Islet precursor cell (in vitro differentiated cells): Measurements from ENCODE around the gene NDUFS1.
A peak's percentile ranks its signal among the peaks of the same experiment; 100 is the strongest.
"Not testable (repeated sequence)": the region's sequence is repeated elsewhere in the genome, so short reads cannot be mapped to it uniquely, and the experiment has no call there.

Experiments
- DNase-seq: peaks from one replicate; pipeline ENCODE4 v3.0.0-alpha.2; 2018

The NDUFS1 gene

DNA sequence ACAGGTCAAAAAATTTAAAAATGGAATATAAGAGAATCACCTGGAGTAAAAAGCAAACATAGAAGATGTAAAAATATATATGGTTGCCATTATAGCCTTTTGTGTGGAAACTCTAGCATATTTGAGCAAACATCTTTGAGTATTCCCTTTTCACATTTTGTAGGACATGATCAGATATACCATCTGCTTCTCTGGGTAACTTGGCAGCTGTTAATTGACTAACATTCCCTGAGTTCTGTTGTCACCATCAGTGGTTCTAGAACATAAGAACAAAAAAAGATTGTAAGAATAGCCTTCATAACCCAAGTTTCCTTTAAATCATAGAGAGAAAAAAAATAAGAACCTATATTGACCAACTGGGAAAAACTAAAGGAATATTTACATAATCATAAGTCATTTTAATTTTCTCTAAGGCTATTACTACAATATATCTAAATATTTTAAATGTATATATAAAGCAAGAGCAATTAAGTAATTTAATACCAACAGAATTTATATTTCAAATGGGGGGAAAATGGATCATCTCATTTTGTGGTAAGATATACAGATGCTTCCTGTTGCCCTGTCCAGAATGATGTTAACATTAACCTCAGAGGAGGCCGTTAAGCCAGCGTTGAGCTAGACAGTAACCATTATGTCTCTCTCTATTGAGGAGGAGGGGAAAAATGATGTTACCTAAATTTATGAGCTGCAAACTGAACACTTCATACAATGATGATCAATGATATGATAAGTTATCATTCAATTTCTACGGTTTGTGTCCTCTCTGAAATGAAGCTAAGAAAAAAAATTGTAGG, 63.5 kb downstream of the NDUFS1 start:
- no peak for DNase-seq

- no peak for DNase-seq
Observed at GRCh38 chr2:206092297-206092696, 66.9 kb downstream of the NDUFS1 start.

DNA sequence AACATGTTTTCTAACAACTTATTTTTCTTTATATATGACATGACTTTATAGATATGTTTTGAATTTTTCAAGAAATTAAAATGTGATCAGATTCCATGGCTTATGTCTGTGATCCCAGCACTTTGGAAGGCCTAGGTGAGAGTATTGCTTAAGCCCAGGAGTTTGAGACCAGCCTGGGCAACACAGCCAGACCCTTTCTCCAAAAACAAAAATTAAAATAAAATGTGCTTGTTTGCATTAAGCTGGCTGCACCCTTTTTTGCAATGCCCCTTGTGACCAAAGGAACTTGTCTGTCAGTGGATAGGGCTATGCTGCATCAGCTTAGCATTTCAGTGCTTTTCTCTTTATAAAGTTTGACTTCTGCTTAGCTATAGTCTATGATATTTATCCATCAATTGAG, 71.0 kb downstream of the NDUFS1 start:
- no peak for DNase-seq

DNA sequence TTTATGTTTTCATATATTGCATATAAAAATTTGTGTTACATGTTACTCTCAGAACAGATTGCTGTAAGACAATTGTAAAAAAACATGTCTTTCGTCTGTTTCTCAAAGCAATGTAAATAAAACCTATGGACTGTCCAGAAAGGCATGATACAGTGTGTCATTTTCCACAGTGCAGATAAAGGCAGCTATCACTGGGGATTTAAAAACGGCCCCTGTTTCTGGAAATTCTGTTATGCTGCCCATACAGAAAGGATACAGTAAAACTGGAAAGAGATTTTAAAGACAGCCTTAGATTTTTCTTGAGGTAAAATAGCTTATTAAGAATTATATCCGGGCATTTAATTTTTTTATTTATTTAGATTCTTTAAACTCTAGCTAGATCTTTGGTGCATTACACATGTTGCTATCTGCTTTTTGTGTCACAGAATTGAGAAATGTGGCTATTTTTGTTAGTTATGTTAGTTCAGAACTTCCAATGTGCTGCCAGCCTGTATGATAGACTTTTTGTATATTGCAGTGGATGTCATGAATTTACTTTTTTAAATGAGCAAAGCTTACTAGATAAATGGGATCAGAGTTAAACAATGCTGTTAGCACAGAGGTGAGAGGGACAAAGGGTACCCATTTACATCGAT, 72.4 kb downstream of the NDUFS1 start:
- DNase-seq, result no peak

DNA sequence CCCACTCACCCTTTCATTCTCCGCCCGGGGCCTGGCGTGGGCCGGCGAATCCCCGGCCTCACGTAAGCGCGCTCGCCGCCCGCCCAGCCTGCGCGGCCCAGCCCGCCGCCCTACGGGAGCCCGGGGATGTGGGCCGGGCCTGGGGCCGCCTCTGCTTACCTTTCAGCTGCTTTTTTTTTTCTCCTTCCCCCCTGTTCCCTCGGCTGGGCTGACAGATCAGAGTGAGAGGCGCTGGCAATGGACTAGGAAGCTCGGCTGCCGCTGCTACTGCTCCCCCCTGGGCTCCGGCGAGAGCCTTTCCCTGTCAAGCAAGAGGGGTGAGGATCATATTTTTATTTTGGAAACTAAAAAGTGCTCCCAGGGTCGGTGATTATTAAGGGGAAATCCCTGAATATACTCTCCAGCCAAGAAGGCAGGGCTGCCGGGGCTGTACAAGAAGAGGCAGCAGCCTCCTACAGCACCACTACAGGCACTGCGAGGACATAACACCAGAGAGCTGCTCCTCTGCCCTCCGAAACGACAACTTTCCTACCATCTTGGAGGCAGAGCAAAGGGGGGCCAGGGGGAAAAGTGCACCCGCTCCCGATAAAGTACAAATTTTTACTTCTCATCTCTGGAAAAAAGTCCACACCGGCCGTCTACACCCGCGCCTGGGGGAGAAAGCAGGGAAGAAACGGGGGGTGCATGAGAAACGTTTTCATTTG, 73.3 kb downstream of the NDUFS1 start, which contains the start of gene INO80D:
Gene INO80D, minus strand, starts transcription at position 433 of the 704 bp plus-strand sequence. CDS start 23,158 bp downstream, outside the sequence.
- DNase-seq, result peak; percentile 92

DNA sequence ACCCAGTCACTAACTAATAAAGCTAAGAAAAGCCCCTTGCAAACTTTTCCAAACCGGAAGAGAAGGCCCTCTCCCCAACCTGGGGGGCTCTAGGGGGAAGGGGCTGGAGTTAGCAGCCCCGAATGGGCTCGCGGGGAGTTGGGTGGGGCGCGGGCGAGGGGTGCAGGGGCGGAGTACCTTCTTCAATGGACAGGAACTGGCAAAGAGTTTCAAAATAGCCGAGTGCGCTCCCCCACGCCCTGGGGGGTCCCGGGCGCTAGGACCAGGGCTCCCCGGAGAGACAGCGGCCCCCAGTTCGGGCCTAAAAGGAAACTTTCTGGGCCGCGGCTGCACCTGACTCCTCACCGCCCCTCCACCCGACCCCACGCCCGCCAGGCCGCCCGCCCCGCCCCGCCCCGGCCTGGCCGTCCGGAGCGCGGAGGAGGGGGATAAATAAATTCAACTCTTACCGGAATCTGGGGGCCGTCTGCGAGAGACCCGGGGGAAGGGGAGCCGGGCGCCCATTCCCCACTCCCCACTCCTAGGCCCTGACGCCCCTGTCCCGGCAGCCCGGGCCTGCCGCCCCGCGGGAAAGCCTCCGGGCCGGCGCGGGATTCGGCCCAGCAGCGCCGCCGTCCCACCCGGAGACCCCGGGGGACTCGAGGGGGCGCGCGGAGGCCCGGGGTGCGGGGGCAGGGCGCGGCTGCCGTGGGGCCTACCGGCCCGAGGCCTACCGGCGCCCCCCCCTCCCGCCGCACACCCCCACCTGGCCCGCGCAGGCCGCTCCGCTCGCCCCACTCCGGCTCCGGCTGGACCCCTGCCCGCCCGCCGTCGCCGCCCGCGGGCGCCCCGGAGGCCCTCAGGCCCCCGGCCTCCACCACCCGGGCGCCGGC, 74.1 kb downstream of the NDUFS1 start:
- peak; percentile 58 for DNase-seq

DNA sequence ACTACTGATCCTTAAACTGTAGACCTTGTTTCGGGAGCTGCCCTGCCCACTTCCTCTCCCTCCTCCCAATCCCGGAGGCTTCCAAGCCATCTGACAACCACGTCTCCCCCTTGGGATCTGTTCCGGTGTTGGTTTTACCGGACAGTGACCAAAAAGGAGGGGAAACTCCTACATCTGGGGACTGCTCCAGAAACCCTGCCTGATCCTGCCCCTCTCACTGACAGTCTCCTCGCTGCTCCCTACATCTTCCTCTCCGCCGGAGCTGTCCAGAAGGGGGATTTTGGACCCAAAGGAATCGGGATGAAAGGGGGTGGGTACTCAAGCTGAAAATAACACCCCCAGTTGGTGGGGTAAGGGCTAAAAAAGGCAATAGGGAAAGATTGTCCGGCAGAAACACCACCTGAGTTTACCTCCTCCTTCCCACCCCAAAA, 74.8 kb downstream of the NDUFS1 start:
- DNase-seq, result peak; percentile 84

- no peak for DNase-seq
Observed at GRCh38 chr2:206083602-206084438, 75.4 kb downstream of the NDUFS1 start.

GRCh38 chr2:206082298-206082843, 76.9 kb downstream of the NDUFS1 start:
- no peak for DNase-seq

GRCh38 chr2:206080927-206081326, 78.3 kb downstream of the NDUFS1 start:
- no peak for DNase-seq

- no peak for DNase-seq
Observed at GRCh38 chr2:206079699-206080465, 79.4 kb downstream of the NDUFS1 start.

- not testable (repeated sequence) for DNase-seq
Observed at GRCh38 chr2:206077879-206078278, 81.4 kb downstream of the NDUFS1 start.

DNA sequence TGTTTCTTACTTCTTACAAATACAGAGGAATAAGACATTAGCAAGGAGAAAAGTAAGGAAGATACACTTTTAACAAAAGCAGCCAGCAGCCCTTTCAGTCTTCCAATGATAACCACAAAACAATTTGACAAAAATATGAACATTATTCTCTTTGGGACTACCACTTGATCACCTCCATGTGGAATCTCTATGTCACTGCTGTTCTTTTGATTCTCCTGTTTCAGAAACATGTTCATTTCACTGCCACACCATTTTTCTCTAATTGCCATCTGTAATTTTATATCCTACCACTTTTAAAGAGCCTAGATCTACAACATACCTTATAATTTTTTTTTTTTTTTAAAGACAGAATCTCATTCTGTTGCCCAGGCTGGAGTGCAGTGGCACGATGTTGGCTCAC, 84.1 kb downstream of the NDUFS1 start:
- no peak for DNase-seq

DNA sequence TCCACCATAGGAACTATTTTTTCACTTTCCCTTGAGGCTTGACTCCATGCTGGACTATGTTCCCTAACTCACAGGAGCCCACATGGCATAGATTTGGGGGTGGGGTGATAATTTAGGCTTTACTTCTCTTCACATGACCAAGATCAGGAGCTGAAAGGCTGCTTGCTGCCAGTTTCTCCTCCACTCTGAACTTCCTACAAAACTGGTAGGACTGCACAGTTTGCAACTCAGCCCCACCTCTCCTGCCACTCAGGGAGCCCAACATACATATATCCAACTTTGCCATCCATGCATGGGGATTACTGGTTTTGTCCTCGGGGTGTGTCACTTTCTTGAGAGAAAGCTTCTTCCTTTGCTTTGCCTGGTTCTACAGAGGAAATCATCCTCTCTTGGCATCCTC, 87.4 kb downstream of the NDUFS1 start:
- DNase-seq, result no peak

GRCh38 chr2:206069417-206069816, 89.8 kb downstream of the NDUFS1 start:
- DNase-seq, result no peak

DNA sequence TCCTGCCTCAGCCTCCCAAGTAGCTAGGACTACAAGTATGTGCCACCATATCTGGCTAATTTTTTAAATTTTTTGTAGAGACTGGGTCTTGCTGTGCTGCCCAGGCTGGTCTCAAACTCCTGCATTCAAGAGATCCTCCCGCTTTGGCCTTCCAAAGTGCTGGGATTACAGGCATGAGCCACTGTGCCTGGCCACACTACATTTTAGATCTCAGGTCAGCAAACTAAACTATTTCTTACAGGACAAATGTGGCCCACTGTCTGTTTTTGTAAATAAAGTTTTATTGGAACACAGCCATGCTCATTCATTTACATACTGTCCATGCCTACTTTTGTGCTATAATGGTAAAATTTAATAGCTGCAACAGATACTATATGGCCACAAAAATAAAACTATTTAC, 91.0 kb downstream of the NDUFS1 start:
- no peak for DNase-seq
